GM21390 (cell line): ENCODE data around the gene SETDB2.
A peak's percentile ranks its signal among the peaks of the same experiment; 100 is the strongest.

Experiments
- ATAC-seq: cut with Tn5 transposase; IDR thresholded peaks from one replicate; pipeline ENCODE4 v1.9.1; 2021; ENCODE audit not compliant: unreplicated experiment

SETDB2 gene, protein sequence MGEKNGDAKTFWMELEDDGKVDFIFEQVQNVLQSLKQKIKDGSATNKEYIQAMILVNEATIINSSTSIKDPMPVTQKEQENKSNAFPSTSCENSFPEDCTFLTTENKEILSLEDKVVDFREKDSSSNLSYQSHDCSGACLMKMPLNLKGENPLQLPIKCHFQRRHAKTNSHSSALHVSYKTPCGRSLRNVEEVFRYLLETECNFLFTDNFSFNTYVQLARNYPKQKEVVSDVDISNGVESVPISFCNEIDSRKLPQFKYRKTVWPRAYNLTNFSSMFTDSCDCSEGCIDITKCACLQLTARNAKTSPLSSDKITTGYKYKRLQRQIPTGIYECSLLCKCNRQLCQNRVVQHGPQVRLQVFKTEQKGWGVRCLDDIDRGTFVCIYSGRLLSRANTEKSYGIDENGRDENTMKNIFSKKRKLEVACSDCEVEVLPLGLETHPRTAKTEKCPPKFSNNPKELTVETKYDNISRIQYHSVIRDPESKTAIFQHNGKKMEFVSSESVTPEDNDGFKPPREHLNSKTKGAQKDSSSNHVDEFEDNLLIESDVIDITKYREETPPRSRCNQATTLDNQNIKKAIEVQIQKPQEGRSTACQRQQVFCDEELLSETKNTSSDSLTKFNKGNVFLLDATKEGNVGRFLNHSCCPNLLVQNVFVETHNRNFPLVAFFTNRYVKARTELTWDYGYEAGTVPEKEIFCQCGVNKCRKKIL

DNA sequence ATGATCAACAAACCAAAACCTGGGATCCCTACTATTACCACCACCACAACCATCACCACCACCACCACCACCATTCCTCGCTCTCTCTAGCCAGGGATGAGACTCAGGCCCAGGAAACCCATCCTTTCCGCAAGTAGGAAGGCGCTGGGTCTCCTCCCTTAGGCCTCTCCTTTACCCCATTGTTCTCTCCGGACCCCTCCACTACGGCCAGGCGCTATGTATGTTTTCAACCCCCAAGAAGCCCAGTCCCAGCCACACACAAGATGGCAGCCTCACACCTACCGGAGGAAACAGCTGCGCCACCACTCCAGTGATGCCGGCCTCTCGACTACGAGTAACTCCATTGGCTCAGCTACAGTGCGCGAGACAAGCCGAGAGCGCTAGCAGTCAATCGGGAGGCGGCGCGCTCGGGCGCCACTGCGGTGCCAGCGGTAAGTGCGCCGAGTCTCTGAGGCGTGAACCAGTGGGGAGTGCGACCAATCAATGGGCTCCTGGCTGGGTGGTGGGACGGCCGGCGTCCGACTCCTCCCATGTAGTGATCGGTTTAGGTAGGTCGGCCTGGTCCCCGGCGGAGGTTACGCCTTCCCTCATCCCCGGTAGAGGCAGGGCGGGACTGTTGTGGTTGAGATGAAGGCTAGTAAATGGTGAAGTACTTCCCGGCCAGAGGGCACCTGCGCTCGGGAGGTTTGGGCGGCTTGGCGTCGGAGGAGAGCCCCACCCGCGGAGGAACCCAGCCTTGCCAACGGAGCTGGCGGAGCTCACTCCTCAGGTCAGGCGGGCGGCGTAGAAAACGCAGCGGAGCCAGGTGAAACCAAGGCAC is at the start of gene SETDB2, which contains the start of gene CAB39L:
SETDB2 (plus strand) TSS at position 571 of the 820 bp plus-strand sequence. CDS start 7,620 bp downstream, outside the sequence.
CAB39L (minus strand) TSS at position 361 of the 820 bp plus-strand sequence. CDS start 61,154 bp downstream, outside the sequence.
- peak; percentile 93 for ATAC-seq

DNA sequence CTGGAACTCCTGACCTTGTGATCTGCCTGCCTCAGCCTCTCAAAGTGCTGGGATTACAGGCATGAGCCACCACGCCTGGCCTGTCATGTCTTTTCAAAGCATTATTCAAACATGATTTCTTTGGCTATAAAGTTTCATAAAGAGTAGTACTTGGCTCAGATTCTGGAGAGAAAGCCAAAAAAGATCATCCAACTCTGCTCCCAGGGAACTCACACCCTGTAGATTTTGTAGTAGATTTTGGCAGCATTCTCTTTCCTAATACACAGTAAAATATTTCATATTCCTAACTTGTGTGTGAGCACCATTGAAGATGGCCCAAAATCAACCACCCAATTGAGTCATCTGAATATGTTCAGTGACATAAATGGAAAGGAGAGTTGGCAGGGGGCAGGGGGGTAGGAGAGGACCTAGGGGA is 48.6 kb upstream of the SETDB2 start:
- no peak for ATAC-seq

DNA sequence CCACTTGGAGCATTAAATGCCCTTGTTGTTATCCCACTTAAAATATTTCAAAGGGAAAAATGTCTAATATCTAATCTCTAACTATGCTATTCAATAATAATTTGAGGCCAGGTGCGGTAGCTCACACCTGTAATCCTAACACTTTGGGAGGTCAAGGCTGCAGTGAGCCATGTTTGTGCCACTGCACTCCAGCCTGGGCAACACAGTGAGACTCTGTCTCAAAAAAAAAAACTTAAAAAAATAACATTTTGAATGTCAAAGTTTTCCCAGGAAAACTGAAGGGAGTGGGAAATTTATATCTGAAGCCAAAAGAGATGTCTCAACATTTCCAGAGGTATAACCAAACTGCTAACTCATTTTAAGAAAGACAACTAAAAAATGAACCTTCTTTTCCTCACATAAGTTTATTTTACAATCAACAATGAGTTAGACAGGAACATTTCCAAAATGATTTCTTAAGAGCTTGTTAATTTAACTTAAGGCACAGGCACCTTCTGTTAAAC is 48.1 kb upstream of the SETDB2 start:
- no peak for ATAC-seq

DNA sequence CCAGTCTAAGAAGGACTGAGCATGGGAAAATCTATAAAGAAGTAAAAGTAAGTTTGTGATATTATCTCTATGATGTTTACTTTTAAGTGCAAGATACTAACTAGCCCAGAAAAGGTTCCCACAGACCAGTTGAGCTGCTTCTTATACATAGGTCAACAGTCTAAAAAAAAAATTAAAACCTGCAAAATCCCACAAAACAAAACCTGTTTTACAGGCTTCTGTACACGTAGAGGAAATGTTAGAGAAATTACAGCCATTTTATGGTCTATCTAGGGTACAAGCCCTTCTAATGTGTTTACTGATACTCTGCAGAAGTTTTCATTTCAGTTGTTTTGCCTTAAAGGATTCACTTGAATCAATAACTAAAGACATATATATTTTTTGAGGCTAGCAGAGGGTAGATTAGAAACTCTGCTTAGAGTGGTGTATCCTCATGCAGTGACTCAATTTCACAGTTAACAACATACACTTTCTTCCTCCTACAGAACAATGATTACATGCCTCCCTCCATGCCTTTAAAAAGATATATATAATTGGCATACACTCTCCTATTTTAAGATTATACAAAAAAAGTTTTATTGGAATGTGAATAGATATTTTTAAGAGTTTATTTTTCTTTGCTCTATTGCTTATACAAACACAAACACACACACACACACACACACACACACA is 44.1 kb upstream of the SETDB2 start:
- no peak for ATAC-seq

DNA sequence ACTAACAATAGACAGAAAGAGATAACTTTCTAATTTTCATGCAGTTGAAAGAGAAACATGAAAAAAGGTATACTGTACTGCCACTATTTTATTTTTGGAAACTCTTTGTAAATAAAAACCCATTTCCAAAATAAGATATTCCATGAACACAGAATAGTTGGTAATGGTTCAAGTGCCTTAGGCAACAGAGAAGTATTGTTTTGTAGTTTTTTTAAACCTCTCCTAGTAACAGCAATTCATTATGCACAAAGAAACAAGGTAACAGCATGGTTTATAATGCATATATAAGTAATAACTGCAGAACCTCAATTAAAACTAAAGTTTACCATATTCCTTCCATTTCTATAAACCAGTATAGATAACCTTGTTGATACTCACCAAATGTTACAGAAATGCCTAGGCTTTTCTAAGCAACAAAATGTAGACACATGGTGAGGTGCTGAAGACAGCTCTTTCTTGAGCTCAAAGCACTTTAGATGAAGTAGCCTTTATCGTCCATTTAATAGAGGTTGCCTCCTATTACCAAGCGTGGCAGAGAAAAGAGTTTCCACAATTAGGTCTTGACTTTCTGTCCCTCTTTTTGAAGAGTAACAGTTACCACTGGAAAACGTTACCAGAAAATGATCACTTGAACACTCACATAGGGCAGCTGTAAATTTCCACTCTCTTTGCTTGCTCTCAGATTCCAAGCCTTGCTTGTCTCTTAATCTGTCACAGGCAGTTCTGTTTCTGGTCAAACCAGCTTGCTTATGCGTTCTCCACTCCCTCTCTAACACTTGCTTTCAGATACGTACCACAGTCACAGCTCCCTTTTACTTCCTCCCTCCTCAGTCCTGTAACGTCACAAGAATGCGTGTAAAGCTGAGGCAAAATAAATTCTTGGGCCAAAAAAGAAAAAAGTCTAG is 43.1 kb upstream of the SETDB2 start:
- ATAC-seq = peak; percentile 92

DNA sequence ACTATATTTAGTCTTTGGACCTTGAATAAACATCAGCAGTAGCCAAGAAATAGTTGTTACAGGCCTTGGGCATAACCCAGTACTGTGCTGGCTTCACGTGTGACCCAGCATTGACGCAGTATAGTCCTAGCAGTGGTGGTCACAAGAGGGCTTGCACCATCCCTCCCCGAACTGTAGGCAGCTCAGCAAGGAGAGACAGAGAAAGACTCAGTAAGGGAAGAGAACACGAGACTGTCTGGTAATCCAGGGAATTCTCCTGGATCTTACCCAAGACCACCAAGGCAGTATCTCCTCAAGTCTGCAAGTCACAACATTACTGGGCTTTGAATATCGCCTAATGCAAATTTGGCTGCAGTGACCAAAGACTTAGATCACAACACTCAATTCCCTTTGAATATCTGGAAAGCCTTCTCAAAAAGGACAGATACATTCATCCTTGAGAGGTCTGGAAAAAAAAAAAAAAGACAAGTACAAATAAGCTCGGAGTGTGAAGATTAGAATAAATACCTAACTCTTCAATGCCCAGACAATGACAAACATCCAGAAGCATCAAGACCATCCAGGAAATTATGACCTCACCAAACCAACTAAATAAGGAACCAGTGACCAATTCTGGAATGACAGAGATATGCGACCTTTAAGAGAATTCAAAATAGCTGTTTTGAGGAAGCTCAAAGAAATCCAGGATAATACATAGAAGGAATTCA is 39.9 kb upstream of the SETDB2 start:
- ATAC-seq = no peak

DNA sequence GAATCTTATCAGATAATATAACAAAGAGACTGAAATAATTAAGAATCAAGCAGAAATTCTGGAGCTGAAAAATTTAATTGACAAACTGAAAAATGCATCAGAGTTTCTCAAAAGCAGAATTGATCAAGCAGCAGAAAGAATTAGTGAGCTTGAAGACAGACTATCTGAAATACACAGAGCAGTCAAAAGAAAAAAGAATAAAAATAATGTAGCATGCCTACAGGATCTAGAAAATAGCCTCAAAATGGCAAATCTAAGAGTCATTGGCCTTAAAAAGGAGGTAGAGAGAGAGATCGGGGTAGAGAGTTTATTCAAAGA is 39.4 kb upstream of the SETDB2 start:
- ATAC-seq = no peak

DNA sequence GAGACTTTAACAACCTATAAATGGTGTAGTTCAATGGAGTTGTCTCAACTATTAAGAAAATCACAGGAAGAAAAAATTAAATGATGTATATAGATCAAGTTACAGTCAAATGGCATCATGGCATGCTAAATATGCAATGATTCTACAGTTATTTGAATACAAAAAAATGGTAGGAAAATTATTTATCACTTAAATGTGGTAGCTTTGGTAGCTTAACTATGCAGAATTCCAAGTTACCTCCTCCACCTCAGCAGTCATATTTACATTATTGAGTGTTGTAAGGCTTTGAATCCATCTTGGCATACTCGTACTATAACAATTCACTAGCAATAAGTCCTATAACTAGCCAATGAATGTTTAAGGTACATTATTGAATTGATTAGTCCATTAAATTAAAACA is 37.0 kb upstream of the SETDB2 start:
- no peak for ATAC-seq

DNA sequence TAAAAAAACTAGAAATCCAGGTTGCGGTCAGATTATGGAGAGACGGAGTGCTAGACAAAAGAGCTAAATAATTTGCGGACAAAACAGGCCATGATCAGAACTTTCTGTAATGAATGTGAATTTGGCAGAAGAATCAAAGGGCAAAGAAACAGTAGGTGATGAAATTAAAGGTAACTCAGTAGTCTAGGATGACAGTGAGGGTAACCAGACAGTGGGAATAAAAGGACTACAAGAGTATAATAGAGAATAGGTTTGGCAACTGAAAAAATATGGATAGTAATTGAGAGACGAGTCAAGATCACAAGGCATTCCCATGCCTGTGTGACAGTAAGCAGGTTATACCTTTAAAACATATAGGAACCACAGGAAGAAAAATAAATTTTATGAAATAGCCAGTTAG is 36.1 kb upstream of the SETDB2 start:
- ATAC-seq = no peak

DNA sequence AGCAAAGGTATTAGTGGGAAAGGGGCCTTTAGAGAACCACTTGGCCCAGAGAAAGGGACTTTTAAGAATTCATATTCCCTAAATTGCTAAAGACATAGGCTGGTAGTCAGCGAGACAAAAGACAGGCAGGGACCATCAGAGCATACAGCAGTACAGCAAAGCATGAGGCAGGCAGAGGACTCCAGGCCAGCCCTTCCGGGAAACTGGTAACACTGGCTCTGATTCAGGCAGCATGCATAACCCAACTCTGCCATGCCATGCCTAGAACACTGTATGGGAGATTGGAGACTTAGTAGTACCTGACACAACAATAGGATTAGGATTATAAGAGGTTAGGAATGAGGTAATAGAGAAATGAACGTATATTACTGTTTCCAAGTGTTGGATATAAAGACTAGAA is 35.1 kb upstream of the SETDB2 start:
- ATAC-seq = no peak

DNA sequence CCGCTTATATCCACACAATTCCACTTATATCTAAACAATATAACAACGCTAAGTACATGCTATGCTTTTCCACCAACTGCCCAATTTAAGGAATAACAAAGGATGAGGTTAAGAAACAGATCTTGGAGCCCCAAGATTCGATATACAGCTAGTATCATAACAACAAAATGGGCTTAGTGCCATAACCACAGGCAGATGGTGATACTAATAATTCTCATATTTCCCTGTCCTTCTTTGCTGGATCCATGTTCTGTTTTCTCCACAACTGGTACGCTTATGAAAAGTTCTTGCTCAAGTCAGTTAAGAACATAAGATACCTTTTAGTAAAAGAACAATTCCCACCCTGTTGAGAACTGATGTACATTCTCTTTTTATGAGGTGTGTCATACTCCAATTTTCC is 34.1 kb upstream of the SETDB2 start:
- ATAC-seq = no peak

DNA sequence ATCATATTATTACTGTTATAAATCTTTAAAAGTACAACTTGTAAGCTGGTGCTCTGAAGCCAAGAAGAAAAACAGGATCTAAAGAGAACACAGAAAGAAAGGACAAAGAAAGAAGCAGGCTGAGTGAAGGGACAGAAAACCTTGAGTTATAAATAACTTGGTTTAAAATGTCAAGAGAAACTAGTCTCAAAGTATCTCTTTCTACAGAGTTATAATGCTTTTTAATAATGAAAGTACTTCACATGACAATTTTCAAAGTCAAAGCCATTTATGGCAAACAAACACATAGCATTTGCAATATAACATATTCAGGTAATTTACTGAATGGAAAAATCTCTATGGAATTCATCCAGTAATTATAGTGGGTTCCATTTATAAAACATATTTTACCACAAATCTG is 33.6 kb upstream of the SETDB2 start:
- ATAC-seq = no peak

DNA sequence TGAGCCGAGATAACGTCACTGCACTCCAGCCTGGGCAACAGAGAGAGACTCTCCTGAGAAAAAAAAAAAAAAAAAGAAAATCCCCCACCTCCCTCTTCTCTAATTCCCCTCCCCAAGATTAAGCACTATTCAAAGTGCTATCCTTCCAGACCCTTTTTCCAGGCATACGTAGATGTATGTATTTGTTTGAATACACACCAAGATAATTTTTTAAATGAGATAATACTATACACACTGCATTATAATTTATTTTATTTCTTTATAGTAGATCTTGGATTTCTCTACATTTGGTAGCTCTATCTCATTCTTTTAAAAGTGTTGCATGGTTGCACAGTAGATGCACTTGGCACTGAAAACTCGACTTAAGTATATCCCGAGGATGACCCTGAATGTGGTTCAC is 32.7 kb upstream of the SETDB2 start:
- no peak for ATAC-seq

DNA sequence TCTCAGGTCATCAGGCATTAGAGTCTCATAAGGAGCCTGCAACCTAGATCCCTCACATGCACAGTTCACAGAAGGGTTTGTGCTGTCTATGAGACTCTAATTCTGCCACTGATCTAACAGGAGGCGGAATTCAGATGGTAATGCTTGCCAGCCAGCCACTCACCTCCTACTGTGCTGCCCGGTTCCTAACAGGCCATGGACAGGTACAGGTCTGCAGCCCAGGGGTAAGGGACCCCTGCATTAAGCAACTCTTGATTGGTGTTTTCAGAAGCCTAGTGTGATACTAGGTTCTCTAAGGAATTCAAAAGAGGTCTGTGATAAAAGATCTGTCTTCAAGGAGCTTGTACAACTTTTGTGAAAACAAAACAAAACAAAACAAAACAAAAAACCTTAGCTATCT is 31.3 kb upstream of the SETDB2 start:
- no peak for ATAC-seq

DNA sequence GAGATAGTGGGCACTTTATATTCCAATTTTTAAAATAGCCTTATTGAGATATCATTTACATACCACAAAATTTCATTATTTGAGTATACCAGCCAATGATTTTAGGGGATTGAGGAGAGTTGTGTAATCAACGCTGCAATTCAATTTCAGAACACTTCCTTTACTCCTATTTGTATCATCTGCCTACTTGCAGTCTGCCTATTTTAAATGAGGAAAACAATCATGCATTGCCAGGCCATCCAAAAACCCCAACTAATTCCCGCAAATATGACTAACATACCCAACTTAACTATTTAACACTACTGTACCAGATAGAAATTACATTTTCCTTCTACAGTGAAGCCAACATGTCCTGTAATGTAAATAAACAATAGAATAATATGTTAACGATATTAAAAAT is 26.9 kb upstream of the SETDB2 start:
- ATAC-seq = no peak

DNA sequence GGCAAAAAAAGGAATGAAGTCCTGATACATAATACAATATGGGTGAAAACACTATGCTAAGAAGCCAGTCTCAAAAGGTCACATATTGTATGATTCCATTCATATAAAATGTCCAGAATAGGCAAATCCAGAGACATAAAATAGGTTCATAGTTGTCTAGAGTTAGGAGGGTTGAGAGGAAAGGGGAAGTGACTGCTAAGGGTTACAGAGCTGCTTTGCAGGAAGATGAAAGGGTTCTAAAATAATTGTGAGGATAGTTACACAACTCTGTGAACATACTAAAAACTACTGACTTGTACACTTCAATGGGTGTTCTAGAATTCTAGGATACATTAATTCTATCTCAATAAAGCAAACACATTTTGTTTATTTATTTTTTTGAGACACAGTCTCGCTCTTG is 25.9 kb upstream of the SETDB2 start:
- no peak for ATAC-seq

DNA sequence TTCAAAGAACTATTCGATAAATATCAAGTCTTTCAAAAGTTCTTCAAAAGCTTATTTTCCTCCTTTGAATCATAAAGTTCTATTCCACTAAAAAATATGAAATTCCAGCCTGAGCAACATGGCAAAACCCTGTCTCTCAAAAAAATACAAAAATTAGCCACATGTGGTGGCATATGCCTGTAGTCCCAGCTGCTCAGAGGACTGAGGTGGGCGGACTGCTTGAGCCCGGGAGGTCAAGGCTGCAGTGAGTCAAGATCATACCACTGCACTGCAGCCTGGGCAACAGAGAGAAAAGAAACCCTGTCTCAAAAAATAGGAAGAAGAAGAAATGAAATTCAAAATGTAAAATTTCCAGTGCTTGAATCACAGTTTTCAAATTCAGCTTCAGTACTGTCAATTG is 24.8 kb upstream of the SETDB2 start:
- no peak for ATAC-seq

DNA sequence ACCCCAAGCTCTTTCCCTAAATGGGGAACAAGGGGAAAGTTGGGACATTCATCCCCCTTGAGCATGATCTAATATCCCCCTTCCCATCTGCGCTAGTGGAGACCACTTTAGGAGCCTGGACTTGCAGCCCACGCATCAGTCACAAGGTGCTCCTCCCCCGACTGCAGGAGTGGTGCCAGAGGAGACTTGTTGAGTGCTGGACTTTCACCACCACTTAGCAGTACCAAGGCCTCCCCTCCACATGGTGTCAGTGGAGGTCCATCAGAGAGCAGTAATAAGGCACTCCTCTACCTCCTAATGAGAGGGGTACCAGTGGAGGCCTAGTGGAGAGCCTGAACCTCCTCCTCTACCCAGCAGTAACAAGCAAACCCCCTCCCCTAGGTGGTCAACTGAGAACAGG is 22.7 kb upstream of the SETDB2 start:
- ATAC-seq = no peak

DNA sequence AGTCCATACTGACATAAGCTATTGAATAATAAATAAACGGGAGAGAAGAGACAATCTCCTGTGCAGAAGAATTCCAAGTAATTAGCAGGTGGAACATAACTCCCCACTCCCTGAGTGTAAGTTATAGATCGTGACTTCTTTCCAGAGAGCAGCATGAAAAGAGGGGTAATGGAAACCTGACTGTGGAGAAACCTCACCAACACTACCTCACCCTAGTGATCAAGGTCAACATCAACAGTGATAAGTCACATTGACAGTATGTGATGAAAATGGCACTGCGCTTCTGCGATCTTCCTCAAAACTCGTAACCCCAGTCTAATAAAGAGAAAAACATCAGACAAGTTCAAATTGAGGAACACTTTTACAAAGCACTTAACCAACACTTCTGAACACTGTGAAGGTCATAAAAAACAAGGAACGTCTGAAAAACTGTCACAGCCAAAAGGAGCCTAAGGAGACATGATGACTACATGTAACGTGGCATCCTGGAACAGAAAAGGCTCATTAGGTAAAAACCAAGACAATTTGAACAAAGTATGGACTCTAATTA is 20.0 kb upstream of the SETDB2 start:
- no peak for ATAC-seq
